Measurements from ENCODE around the gene CATSPERB.
"Not testable (repeated sequence)": the region's sequence is repeated elsewhere in the genome, so short reads cannot be mapped to it uniquely, and the experiment has no call there.

The CATSPERB gene

GRCh38 chr14:91573894-91574837, 157.7 kb downstream of the CATSPERB start:
- peak; percentile 30 to 59 (median 57) for DNase-seq

- no peak for DNase-seq
Measured at GRCh38 chr14:91573528-91573893, 158.4 kb downstream of the CATSPERB start.

- no peak for DNase-seq
Measured at GRCh38 chr14:91570021-91570420, 161.9 kb downstream of the CATSPERB start.

GRCh38 chr14:91569301-91569700, 162.6 kb downstream of the CATSPERB start:
- no peak for DNase-seq

- no peak for DNase-seq
Measured at GRCh38 chr14:91568626-91569025, 163.3 kb downstream of the CATSPERB start.

- DNase-seq: not testable (repeated sequence)
Measured at GRCh38 chr14:91567827-91568226, 164.1 kb downstream of the CATSPERB start.

GRCh38 chr14:91555531-91555930, 176.4 kb downstream of the CATSPERB start:
- no peak for DNase-seq

- DNase-seq: no peak
Measured at GRCh38 chr14:91554535-91555332, 177.2 kb downstream of the CATSPERB start.

- DNase-seq: no peak
Measured at GRCh38 chr14:91548108-91548507, 183.8 kb downstream of the CATSPERB start.

GRCh38 chr14:91545946-91546716, 185.8 kb downstream of the CATSPERB start:
- no peak for DNase-seq

- no peak for DNase-seq
Measured at GRCh38 chr14:91545204-91545603, 186.7 kb downstream of the CATSPERB start.

- DNase-seq: no peak
Measured at GRCh38 chr14:91536327-91536726, 195.6 kb downstream of the CATSPERB start.

- DNase-seq: not testable (repeated sequence)
Measured at GRCh38 chr14:91534059-91534458, 197.8 kb downstream of the CATSPERB start.

GRCh38 chr14:91533623-91534022, 198.3 kb downstream of the CATSPERB start:
- DNase-seq: no peak
